Testis (tissue), 2 donors: ENCODE results near the gene SLITRK5.

Experiments
- CTCF ChIP-seq, 3 experiments: fragments of 450-650 bp in 2 of 3; fragments of 200-600 bp in 1 of 3; sonication (generic) in 1 of 3; IDR thresholded peaks; one replicate each; pipeline ENCODE4 v1.5.1; 2016 to 2019; ENCODE audit warnings: antibody characterized with exemption in 3 of 3, mild to moderate bottlenecking in 2 of 3, moderate library complexity in 1 of 3
- POLR2A ChIP-seq: fragments of 450-650 bp; IDR thresholded peaks from one replicate; pipeline ENCODE4 v1.6.1; 2017; ENCODE audit warnings: antibody characterized with exemption, mild to moderate bottlenecking, moderate library complexity

- TF ChIP-seq CTCF (IDR thresholded peaks at IDR 0.05) (no peak), POLR2A (no peak)
Measured at GRCh38 chr13:87667686-87668085, 3.5 kb upstream of the SLITRK5 start.
